Mesodermal cell (in vitro differentiated cells): ENCODE measurements around the gene ARHGAP30.

Experiments
- H3K27ac ChIP-seq: 2 replicates; pipeline ENCODE4 v1.7.0; 2013; ENCODE audit warnings: mild to moderate bottlenecking, low read depth, low read length, moderate library complexity; ENCODE audit not compliant: severe bottlenecking
- H3K36me3 ChIP-seq: 2 replicates; pipeline ENCODE4 v1.7.1; 2013; ENCODE audit warnings: mild to moderate bottlenecking, low read length, moderate library complexity; ENCODE audit not compliant: control insufficient read depth, insufficient read depth
- H3K4me1 ChIP-seq: one replicate; pipeline ENCODE4 v1.7.1; 2013; ENCODE audit warnings: mild to moderate bottlenecking, low read length; ENCODE audit not compliant: insufficient read depth, control insufficient read depth, poor library complexity, severe bottlenecking
- H3K4me3 ChIP-seq: 2 replicates; pipeline ENCODE4 v1.7.0; 2013; ENCODE audit warnings: low read length, control low read depth, mild to moderate bottlenecking; ENCODE audit not compliant: insufficient read depth, poor library complexity, severe bottlenecking; ENCODE audit errors: extremely low read depth
- H3K9me3 ChIP-seq: 2 replicates; pipeline ENCODE4 v1.7.1; 2013; ENCODE audit warnings: mild to moderate bottlenecking, low read length, moderate library complexity; ENCODE audit not compliant: control insufficient read depth
- WGBS, 2 experiments: methylation state at CpG; one replicate each; pipeline ENCODE4 v1.1.5; 2013; ENCODE audit warnings: missing lambda C conversion rate in 2 of 2; ENCODE audit not compliant: insufficient coverage in 2 of 2; 5-methylcytosine and 5-hydroxymethylcytosine counted together

ARHGAP30 gene

GRCh38 chr1:161081519-161081918, 11.8 kb upstream of the ARHGAP30 start:
- Histone ChIP-seq H3K4me1 (peaks cover 41% of the 10 kb centered on the region), H3K36me3 (no peaks in the 10 kb centered on the region), H3K9me3 (no peaks in the 10 kb centered on the region), H3K27ac (no peak overlapping the region), H3K4me3 (no peak overlapping the region)
- WGBS, 2 experiments, result 69 to 80% methylated on average over 5 of the region's 5 CpGs

- Histone ChIP-seq H3K36me3 (no peaks in the 10 kb centered on the region), H3K4me1 (peaks cover 33% of the 10 kb centered on the region), H3K27ac (peak overlapping the region; percentile 47), H3K9me3 (no peaks in the 10 kb centered on the region), H3K4me3 (no peak overlapping the region)
- 64 to 69% methylated on average over 5 of the region's 5 CpGs for WGBS, 2 experiments
These were observed 11.0 kb upstream of the ARHGAP30 start for GRCh38 chr1:161080441-161081405.

- 89 to 94% methylated on average over 20 to 41 of the region's 41 CpGs for WGBS, 2 experiments
- peaks cover 23% of the 10 kb centered on the region for H3K4me1 ChIP-seq
- H3K27ac ChIP-seq, result no peak overlapping the region
- H3K9me3 ChIP-seq, result no peaks in the 10 kb centered on the region
- H3K36me3 ChIP-seq, result no peaks in the 10 kb centered on the region
- no peak overlapping the region for H3K4me3 ChIP-seq
These were observed 9.9 kb upstream of the ARHGAP30 start for GRCh38 chr1:161079436-161080110.

GRCh38 chr1:161077426-161077825, 7.7 kb upstream of the ARHGAP30 start:
- Histone ChIP-seq H3K4me3 (no peak overlapping the region), H3K27ac (no peak overlapping the region), H3K9me3 (no peaks in the 10 kb centered on the region), H3K4me1 (peaks cover 10% of the 10 kb centered on the region), H3K36me3 (no peaks in the 10 kb centered on the region)
- WGBS, 2 experiments, result 87 to 93% methylated on average over 8 of the region's 9 CpGs

GRCh38 chr1:161076410-161076809, 6.7 kb upstream of the ARHGAP30 start:
- H3K4me3 ChIP-seq, result no peak overlapping the region
- no peaks in the 10 kb centered on the region for H3K9me3 ChIP-seq
- H3K4me1 ChIP-seq, result peaks cover 10% of the 10 kb centered on the region
- H3K27ac ChIP-seq, result no peak overlapping the region
- H3K36me3 ChIP-seq, result no peaks in the 10 kb centered on the region

GRCh38 chr1:161074676-161075368, 5.1 kb upstream of the ARHGAP30 start:
- Histone ChIP-seq H3K4me3 (no peak overlapping the region), H3K36me3 (no peaks in the 10 kb centered on the region)

GRCh38 chr1:161073474-161074121, 3.9 kb upstream of the ARHGAP30 start:
- WGBS, 2 experiments, result 70 to 92% methylated on average over 5 of the region's 7 CpGs
- no peaks in the 10 kb centered on the region for H3K9me3 ChIP-seq
- H3K27ac ChIP-seq, result no peak overlapping the region
- no peaks in the 10 kb centered on the region for H3K36me3 ChIP-seq
- H3K4me1 ChIP-seq, result no peaks in the 10 kb centered on the region
- no peak overlapping the region for H3K4me3 ChIP-seq

More at GRCh38 chr1:161074676-161075368, 5.1 kb upstream of the ARHGAP30 start:
- Histone ChIP-seq H3K27ac (no peak overlapping the region), H3K9me3 (no peaks in the 10 kb centered on the region), H3K4me1 (no peaks in the 10 kb centered on the region)
- WGBS, 2 experiments, result 92 to 93% methylated on average over 7 to 8 of the region's 12 CpGs

GRCh38 chr1:161072751-161073449, 3.2 kb upstream of the ARHGAP30 start:
- Histone ChIP-seq H3K27ac (no peak overlapping the region), H3K36me3 (no peaks in the 10 kb centered on the region), H3K4me1 (no peaks in the 10 kb centered on the region), H3K9me3 (no peaks in the 10 kb centered on the region), H3K4me3 (no peak overlapping the region)
- 94 to 96% methylated on average over 18 to 19 of the region's 19 CpGs for WGBS, 2 experiments

GRCh38 chr1:161071886-161072371, 2.2 kb upstream of the ARHGAP30 start:
- Histone ChIP-seq H3K27ac (no peak overlapping the region), H3K36me3 (no peaks in the 10 kb centered on the region), H3K9me3 (no peaks in the 10 kb centered on the region), H3K4me3 (no peak overlapping the region), H3K4me1 (no peaks in the 10 kb centered on the region)
- 75% methylated on average over 9 of the region's 9 CpGs; no CpG with 5 or more reads in 1 of the 2 experiments for WGBS, 2 experiments

- WGBS, 2 experiments, result 100% methylated on average over 2 of the region's 4 CpGs; no CpG with 5 or more reads in 1 of the 2 experiments
- Histone ChIP-seq H3K4me3 (no peak overlapping the region), H3K4me1 (no peaks in the 10 kb centered on the region), H3K9me3 (no peaks in the 10 kb centered on the region), H3K27ac (no peak overlapping the region), H3K36me3 (no peaks in the 10 kb centered on the region)
These were observed 1.1 kb upstream of the ARHGAP30 start for GRCh38 chr1:161070761-161071160.
